ENCODE results near the gene RNF123. TPM values are rescaled to one million over a fixed set of nuclear protein-coding genes. Genes with fewer than 3 reads are reported as not detected.
"Not testable (repeated sequence)": the region's sequence is repeated elsewhere in the genome, so short reads cannot be mapped to it uniquely, and the experiment has no call there.

Gene RNF123
- total and polyA plus RNA-seq, 4 donors, result 22.2 to 45.0 (median 23.1) TPM

DNA sequence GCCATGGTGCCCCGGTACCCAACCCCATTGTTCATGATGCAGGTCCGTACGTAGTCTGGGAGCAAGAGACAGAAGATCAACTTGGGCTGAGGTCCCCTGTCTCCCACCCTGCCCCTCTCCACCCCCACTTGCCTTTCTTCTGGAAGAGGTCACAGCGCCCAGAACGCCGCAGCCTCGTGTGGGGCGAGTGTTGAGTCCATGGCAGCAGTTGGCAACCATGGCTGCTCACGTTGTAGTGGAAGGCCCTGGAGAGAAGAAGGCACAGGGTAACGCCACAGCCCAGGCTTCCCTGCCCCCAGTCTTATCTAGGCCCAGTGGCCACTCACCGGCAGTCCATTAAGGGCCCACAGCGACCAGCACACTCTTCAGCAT is 1.9 kb upstream of the RNF123 start:
- H3K27me3 ChIP-seq (ENCODE audit: control insufficient read depth in 3 of 3, insufficient read depth in 3 of 3, low read length in 2 of 3); ATAC-seq (ENCODE audit: insufficient read depth, low FRiP score); H3K4me3 ChIP-seq; H3K9me3 ChIP-seq (ENCODE audit: control insufficient read depth in 4 of 4, insufficient read depth in 3 of 4, low read length in 3 of 4); DNase-seq; H3K27ac ChIP-seq (ENCODE audit: low read depth in 1 of 2, low read length in 1 of 2); H3K9ac ChIP-seq (ENCODE audit: insufficient read depth in 1 of 2, low read length in 2 of 2): not testable (repeated sequence)
- Histone ChIP-seq H3K4me1 (ENCODE audit: control insufficient read depth in 5 of 5, insufficient read depth in 5 of 5, low read length in 5 of 5) (peaks cover 0 to 18% (median 6%) of the 10 kb centered on the region in 5 donors), H3K36me3 (ENCODE audit: control insufficient read depth in 4 of 4, insufficient read depth in 4 of 4, low read length in 4 of 4) (peaks cover 0 to 15% (median 8%) of the 10 kb centered on the region in 4 donors)
- WGBS, 2 donors, result 96 to 97% methylated on average over 9 to 12 of the region's 12 CpGs

DNA sequence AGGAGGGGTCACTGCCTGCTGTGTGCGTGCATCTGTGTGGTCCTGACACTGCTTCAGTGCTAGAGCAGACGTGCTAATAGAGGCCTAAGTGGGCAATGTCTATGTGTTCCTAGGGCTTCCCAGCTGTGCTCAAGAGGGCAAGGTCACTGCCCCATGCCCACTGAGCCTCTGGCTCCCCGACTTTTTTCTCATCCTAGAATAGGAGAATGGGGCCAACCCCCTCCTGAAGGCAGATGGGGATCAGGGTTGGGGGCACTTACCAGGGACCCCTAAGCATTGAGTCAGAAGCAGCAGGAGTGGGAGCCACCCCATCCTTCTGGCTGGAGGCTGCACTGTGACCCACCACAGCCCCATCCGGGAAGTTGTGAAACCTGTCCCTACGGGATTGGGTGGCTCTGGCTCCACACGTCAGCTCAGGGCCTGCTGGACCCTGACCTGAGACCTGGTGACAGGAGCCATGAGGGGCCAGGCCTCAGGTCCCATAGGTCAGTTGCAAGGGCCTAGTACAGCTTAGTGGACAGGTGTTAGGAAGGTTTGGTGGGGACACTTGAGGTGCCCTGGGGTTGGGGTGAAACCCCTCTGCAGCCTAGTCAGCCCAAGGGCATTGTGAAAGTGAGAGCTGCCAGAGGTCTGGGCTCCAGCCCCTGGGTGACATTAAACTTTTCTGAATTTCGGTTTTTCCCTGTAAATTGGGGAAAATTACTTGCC is 865 bp upstream of the RNF123 start:
- DNase-seq; ATAC-seq (ENCODE audit: insufficient read depth, low FRiP score); H3K4me3 ChIP-seq; H3K27me3 ChIP-seq (ENCODE audit: control insufficient read depth in 3 of 3, insufficient read depth in 3 of 3, low read length in 2 of 3); H3K9ac ChIP-seq (ENCODE audit: insufficient read depth in 1 of 2, low read length in 2 of 2); H3K36me3 ChIP-seq (ENCODE audit: control insufficient read depth in 4 of 4, insufficient read depth in 4 of 4, low read length in 4 of 4); H3K9me3 ChIP-seq (ENCODE audit: control insufficient read depth in 4 of 4, insufficient read depth in 3 of 4, low read length in 3 of 4): not testable (repeated sequence)
- 66 to 77% methylated on average over 5 to 7 of the region's 7 CpGs for WGBS, 2 donors
- Histone ChIP-seq H3K27ac (ENCODE audit: low read depth in 1 of 2, low read length in 1 of 2) (peak overlapping the region in 1 of 2 donors; percentile 72), H3K4me1 (ENCODE audit: control insufficient read depth in 5 of 5, insufficient read depth in 5 of 5, low read length in 5 of 5) (peaks cover 0 to 18% (median 6%) of the 10 kb centered on the region in 5 donors)

DNA sequence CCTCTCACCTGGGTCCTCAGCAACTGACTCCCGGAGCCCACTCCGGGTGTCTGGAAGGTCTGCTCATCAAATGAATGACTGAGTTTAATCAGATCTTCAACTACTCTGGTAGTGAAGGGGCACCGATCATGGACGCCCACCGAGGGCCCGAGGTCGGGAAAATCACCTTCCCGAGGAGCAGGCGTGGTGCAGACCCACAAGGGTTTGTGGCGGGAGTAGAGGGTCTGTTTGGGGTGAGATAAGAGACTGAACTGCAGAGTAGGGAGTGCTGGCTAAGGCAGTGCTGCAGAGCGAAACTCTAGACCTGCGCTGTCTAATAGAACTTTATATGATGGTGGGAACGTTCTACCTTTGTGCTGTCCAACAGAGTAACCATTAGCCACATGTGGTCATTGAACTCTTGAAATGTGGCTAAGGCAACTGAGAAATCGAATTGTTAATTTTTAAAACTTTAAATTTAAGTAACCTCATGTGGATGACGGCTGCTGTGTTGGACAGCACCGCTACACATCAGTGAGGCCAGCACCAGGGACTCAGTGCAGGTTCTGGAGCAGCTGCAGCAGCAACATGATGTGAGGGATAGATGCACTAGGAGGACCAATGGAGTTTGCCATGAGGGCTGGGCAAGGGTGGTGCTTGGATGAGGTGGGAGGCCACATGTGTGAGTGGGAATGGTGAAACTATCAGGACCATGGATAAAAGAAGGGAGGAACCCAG is 709 bp downstream of the RNF123 start:
- H3K9me3 ChIP-seq (ENCODE audit: control insufficient read depth in 4 of 4, insufficient read depth in 3 of 4, low read length in 3 of 4); H3K36me3 ChIP-seq (ENCODE audit: control insufficient read depth in 4 of 4, insufficient read depth in 4 of 4, low read length in 4 of 4); H3K27me3 ChIP-seq (ENCODE audit: control insufficient read depth in 3 of 3, insufficient read depth in 3 of 3, low read length in 2 of 3); H3K27ac ChIP-seq (ENCODE audit: low read depth in 1 of 2, low read length in 1 of 2); DNase-seq; ATAC-seq (ENCODE audit: insufficient read depth, low FRiP score): not testable (repeated sequence)
- peak overlapping the region; percentile 75 for H3K4me3 ChIP-seq
- H3K4me1 ChIP-seq (ENCODE audit: control insufficient read depth in 5 of 5, insufficient read depth in 5 of 5, low read length in 5 of 5), result peaks cover 0 to 18% (median 6%) of the 10 kb centered on the region in 5 donors
- WGBS, 2 donors, result 8 to 9% methylated on average over 16 of the region's 16 CpGs
- peak overlapping the region; percentile 41 to 71 for H3K9ac ChIP-seq (ENCODE audit: insufficient read depth in 1 of 2, low read length in 2 of 2)

DNA sequence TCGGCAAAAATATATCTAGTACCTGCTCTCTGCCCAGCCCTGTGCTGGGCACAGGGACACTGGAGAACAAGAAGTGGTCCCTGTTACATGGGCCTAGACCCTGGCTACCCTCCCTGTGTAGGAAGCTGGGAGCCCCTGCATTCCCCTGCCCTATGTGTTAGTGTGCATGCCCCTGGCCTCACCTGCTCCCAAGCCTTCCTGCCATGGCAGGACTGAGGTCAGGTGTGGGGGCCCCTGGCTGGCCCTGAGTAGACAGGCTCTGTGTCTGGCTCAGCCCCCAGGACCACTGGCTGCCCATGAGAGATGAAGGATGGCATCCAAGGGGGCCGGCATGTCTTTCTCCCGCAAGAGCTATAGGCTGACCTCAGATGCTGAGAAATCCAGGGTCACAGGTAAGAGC is 1.5 kb downstream of the RNF123 start:
- not testable (repeated sequence) for H3K4me3 ChIP-seq; DNase-seq; ATAC-seq (ENCODE audit: insufficient read depth, low FRiP score); H3K27me3 ChIP-seq (ENCODE audit: control insufficient read depth in 3 of 3, insufficient read depth in 3 of 3, low read length in 2 of 3); H3K9ac ChIP-seq (ENCODE audit: insufficient read depth in 1 of 2, low read length in 2 of 2); H3K27ac ChIP-seq (ENCODE audit: low read depth in 1 of 2, low read length in 1 of 2); H3K9me3 ChIP-seq (ENCODE audit: control insufficient read depth in 4 of 4, insufficient read depth in 3 of 4, low read length in 3 of 4); H3K36me3 ChIP-seq (ENCODE audit: control insufficient read depth in 4 of 4, insufficient read depth in 4 of 4, low read length in 4 of 4)
- WGBS, 2 donors, result 93 to 94% methylated on average over 3 of the region's 3 CpGs
- H3K4me1 ChIP-seq (ENCODE audit: control insufficient read depth in 5 of 5, insufficient read depth in 5 of 5, low read length in 5 of 5), result peaks cover 0 to 18% (median 6%) of the 10 kb centered on the region in 5 donors

DNA sequence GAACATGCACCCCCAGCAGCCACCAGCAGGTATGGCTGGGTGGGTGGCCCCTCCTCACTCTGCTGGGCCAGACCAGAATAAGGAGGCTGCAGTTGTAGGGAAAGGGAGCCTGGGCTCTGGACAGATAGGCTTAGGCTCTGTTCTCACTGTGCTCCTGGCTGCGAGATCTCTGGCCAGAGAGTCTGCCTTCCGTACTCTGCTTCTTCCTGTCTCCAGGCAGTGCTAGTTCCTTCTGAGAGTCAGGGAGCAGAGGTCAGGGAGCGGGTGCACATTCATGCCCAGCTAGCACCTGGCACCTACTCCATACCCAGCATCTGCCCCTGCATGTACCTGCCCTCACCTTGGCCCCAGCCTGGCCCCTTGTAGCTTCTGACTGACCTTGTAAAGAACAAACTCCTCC is 2.1 kb downstream of the RNF123 start:
- ATAC-seq (ENCODE audit: insufficient read depth, low FRiP score); H3K36me3 ChIP-seq (ENCODE audit: control insufficient read depth in 4 of 4, insufficient read depth in 4 of 4, low read length in 4 of 4); DNase-seq; H3K4me3 ChIP-seq; H3K27ac ChIP-seq (ENCODE audit: low read depth in 1 of 2, low read length in 1 of 2); H3K9ac ChIP-seq (ENCODE audit: insufficient read depth in 1 of 2, low read length in 2 of 2); H3K27me3 ChIP-seq (ENCODE audit: control insufficient read depth in 3 of 3, insufficient read depth in 3 of 3, low read length in 2 of 3); H3K9me3 ChIP-seq (ENCODE audit: control insufficient read depth in 4 of 4, insufficient read depth in 3 of 4, low read length in 3 of 4): not testable (repeated sequence)
- peaks cover 0 to 18% (median 6%) of the 10 kb centered on the region in 5 donors for H3K4me1 ChIP-seq (ENCODE audit: control insufficient read depth in 5 of 5, insufficient read depth in 5 of 5, low read length in 5 of 5)
- WGBS, 2 donors, result 87 to 89% methylated on average over 3 of the region's 3 CpGs

DNA sequence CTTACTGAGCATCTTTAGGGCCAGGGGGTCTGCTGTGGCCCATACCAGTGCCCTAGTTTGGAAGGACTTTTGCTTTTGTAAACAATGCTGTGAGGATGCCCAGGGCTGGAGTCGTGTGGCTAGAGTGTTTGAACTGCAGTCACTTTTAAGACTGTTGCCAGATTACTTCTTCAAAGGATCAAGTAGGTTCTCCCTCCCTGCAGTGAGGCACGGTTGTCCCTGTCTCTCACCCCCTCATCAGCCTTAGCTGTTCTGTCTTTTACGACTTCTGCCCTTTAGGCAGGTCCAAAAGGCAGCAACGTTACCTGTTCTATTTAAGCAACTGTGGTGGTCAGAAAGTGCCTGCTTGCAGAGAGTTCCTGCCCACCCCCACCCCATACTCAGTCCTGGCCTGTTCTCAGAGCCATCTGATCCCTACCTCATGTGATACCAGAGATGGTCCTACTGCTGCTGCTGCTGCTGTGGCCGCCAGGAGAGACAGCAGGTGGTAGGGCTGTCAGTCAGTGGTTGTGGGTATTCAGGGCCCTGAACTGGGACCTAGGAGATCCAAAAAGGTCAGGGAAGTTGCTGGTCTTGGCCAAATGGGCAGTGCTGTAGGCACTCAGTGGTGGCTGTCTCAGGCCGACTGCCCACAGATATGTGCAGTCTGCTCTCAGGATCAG is 5.2 kb downstream of the RNF123 start:
- not testable (repeated sequence) for H3K27ac ChIP-seq (ENCODE audit: low read depth in 1 of 2, low read length in 1 of 2); ATAC-seq (ENCODE audit: insufficient read depth, low FRiP score); H3K9ac ChIP-seq (ENCODE audit: insufficient read depth in 1 of 2, low read length in 2 of 2); H3K9me3 ChIP-seq (ENCODE audit: control insufficient read depth in 4 of 4, insufficient read depth in 3 of 4, low read length in 3 of 4); DNase-seq; H3K4me3 ChIP-seq; H3K27me3 ChIP-seq (ENCODE audit: control insufficient read depth in 3 of 3, insufficient read depth in 3 of 3, low read length in 2 of 3)
- Histone ChIP-seq H3K4me1 (ENCODE audit: control insufficient read depth in 5 of 5, insufficient read depth in 5 of 5, low read length in 5 of 5) (peaks cover 0 to 12% (median 6%) of the 10 kb centered on the region in 5 donors), H3K36me3 (ENCODE audit: control insufficient read depth in 4 of 4, insufficient read depth in 4 of 4, low read length in 4 of 4) (peaks cover 0 to 16% (median 9%) of the 10 kb centered on the region in 4 donors)
- 71 to 81% methylated on average over 6 of the region's 6 CpGs for WGBS, 2 donors

DNA sequence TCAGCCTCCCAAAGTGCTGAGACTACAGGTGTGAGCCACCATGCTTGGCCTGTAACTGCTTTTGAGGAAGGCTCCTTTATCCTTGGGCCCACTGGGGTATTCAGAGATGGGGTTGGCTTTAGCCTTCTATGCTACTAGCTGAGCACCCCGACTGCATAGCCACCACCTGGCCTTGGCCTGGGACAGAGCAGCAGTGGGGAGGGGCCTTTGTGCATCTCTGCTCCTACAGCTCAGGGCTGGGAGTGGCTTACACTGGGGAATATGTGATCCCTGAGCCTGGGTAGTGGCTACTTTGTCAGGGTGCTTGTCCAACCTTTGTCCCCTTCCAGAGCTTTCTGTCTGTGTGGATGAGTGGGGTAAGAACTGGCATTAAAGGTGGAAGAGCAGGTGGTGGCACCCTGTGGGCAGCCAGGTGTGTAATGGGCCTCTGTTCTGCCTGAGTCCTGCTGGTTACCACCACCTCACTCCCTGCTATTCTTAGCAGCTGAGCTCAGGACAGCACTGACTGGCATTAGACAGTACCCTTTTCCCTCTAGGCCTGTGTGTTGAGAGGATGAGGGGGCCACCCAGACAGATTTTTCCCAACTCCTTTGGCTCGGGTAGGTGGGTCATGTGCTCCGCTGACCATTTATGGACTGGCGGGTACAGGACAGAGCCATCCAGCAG is 6.1 kb downstream of the RNF123 start:
- WGBS, 2 donors, result 88 to 92% methylated on average over 4 of the region's 4 CpGs
- H3K9ac ChIP-seq (ENCODE audit: insufficient read depth in 1 of 2, low read length in 2 of 2), result not testable (repeated sequence)

More for the DNA sequence above, 6.1 kb downstream of the RNF123 start:
- H3K4me1 ChIP-seq (ENCODE audit: control insufficient read depth in 5 of 5, insufficient read depth in 5 of 5, low read length in 5 of 5); H3K9me3 ChIP-seq (ENCODE audit: control insufficient read depth in 4 of 4, insufficient read depth in 3 of 4, low read length in 3 of 4); DNase-seq; H3K27ac ChIP-seq (ENCODE audit: low read depth in 1 of 2, low read length in 1 of 2); ATAC-seq (ENCODE audit: insufficient read depth, low FRiP score); H3K4me3 ChIP-seq; H3K27me3 ChIP-seq (ENCODE audit: control insufficient read depth in 3 of 3, insufficient read depth in 3 of 3, low read length in 2 of 3): not testable (repeated sequence)
- peaks cover 0 to 21% (median 10%) of the 10 kb centered on the region in 4 donors for H3K36me3 ChIP-seq (ENCODE audit: control insufficient read depth in 4 of 4, insufficient read depth in 4 of 4, low read length in 4 of 4)
